Peyer's patch (tissue), 4 donors: ENCODE data around the gene WDR1. TPM values are rescaled to one million over a fixed set of nuclear protein-coding genes. Genes with fewer than 3 reads are reported as not detected.

ENCODE experiments used
- DNase-seq, 3 donors: peaks; one replicate each; pipeline ENCODE4 v3.0.0-alpha.2; 2017 to 2019
- H3K27ac ChIP-seq, 4 donors: fragments of 200-600 bp; sonication (generic); one replicate each; pipeline ENCODE4 v1.5.1; 2016 to 2019
- H3K27me3 ChIP-seq, 2 donors: fragments of 200-600 bp; sonication (generic); one replicate each; pipeline ENCODE4 v1.5.1; 2019
- H3K36me3 ChIP-seq, 3 donors: fragments of 200-600 bp; sonication (generic); one replicate each; pipeline ENCODE4 v1.5.1; 2016 to 2019
- H3K4me1 ChIP-seq, 4 donors: fragments of 200-600 bp; sonication (generic); one replicate each; pipeline ENCODE4 v1.5.1; 2016 to 2019
- H3K4me3 ChIP-seq, 4 donors: fragments of 200-600 bp; sonication (generic); 1 replicate in 3 of 4; 2 replicates in 1 of 4; pipeline ENCODE4 v1.5.1; 2016 to 2019; ENCODE audit warnings: mild to moderate bottlenecking in 1 of 4
- H3K9me3 ChIP-seq, 4 donors: fragments of 200-600 bp; sonication (generic); one replicate each; pipeline ENCODE4 v1.5.1; 2016 to 2019; ENCODE audit warnings: mild to moderate bottlenecking in 1 of 4
- CTCF ChIP-seq, 6 experiments: fragments of 450-650 bp in 4 of 6; fragments of 200-600 bp in 2 of 6; sonication (generic) in 1 of 6; IDR thresholded peaks; one replicate each; pipeline ENCODE4 v1.5.1; 2017 to 2019; ENCODE audit warnings: antibody characterized with exemption in 6 of 6, mild to moderate bottlenecking in 3 of 6, moderate library complexity in 1 of 6
- POLR2A ChIP-seq, 2 donors: fragments of 450-650 bp; IDR thresholded peaks; one replicate each; pipeline ENCODE4 v1.5.1; 2017; ENCODE audit warnings: antibody characterized with exemption in 2 of 2, mild to moderate bottlenecking in 2 of 2, moderate library complexity in 2 of 2
- total RNA-seq, 4 donors: library from RNA; depleted of rRNA; stranded (reverse); fragments of >200 nt; gene quantifications; one replicate each; pipeline ENCODE4 v1.1.0, GENCODE V29; 2016

The WDR1 gene
- total RNA-seq, 4 donors from 2014 or later, result 170 to 192 (median 180) TPM

- Histone ChIP-seq H3K4me1 (peaks cover 0 to 2% (median 0%) of the 10 kb centered on the region in 4 donors), H3K9me3 (no peaks in the 10 kb centered on the region), H3K27ac (peak overlapping the region in 1 of 4 donors; percentile 19), H3K36me3 (no peaks in the 10 kb centered on the region), H3K27me3 (no peaks in the 10 kb centered on the region), H3K4me3 (no peak overlapping the region)
- TF ChIP-seq CTCF (IDR thresholded peaks at IDR 0.05), result no peak
- no peak for TF ChIP-seq POLR2A (IDR thresholded peaks at IDR 0.05)
- no peak for DNase-seq
These were observed 44.5 kb upstream of the WDR1 start for GRCh38 chr4:10161146-10161545.

GRCh38 chr4:10160281-10160856 is 43.8 kb upstream of the WDR1 start:
- Histone ChIP-seq H3K4me1 (peaks cover 0 to 2% (median 0%) of the 10 kb centered on the region in 4 donors), H3K36me3 (no peaks in the 10 kb centered on the region), H3K4me3 (no peak overlapping the region), H3K9me3 (no peaks in the 10 kb centered on the region), H3K27me3 (no peaks in the 10 kb centered on the region), H3K27ac (no peak overlapping the region)
- no peak for DNase-seq
- TF ChIP-seq POLR2A (IDR thresholded peaks at IDR 0.05), result no peak
- peak in 3 of 6 experiments; percentile 44 to 54 (median 53) for TF ChIP-seq CTCF (IDR thresholded peaks at IDR 0.05)

- H3K27me3 ChIP-seq, result no peaks in the 10 kb centered on the region
- H3K9me3 ChIP-seq, result no peaks in the 10 kb centered on the region
- no peak overlapping the region for H3K4me3 ChIP-seq
- H3K4me1 ChIP-seq, result peaks cover 0 to 2% (median 0%) of the 10 kb centered on the region in 4 donors
- H3K36me3 ChIP-seq, result no peaks in the 10 kb centered on the region
- no peak for DNase-seq
- no peak for TF ChIP-seq CTCF (IDR thresholded peaks at IDR 0.05)
- no peak for TF ChIP-seq POLR2A (IDR thresholded peaks at IDR 0.05)
- no peak overlapping the region for H3K27ac ChIP-seq
These were observed 43.1 kb upstream of the WDR1 start for GRCh38 chr4:10159671-10160070.

GRCh38 chr4:10158333-10158942 is 41.8 kb upstream of the WDR1 start:
- Histone ChIP-seq H3K27ac (no peak overlapping the region), H3K4me1 (peaks cover 0 to 2% (median 0%) of the 10 kb centered on the region in 4 donors), H3K4me3 (no peak overlapping the region), H3K27me3 (no peaks in the 10 kb centered on the region), H3K36me3 (no peaks in the 10 kb centered on the region), H3K9me3 (no peaks in the 10 kb centered on the region)
- DNase-seq, result no peak
- no peak for TF ChIP-seq CTCF (IDR thresholded peaks at IDR 0.05)
- TF ChIP-seq POLR2A (IDR thresholded peaks at IDR 0.05), result no peak

- no peak for TF ChIP-seq POLR2A (IDR thresholded peaks at IDR 0.05)
- peak; percentile 36 to 86 (median 76) for TF ChIP-seq CTCF (IDR thresholded peaks at IDR 0.05)
- no peaks in the 10 kb centered on the region for H3K36me3 ChIP-seq
- no peaks in the 10 kb centered on the region for H3K27me3 ChIP-seq
- H3K4me3 ChIP-seq, result no peak overlapping the region
- peaks cover 0 to 2% (median 0%) of the 10 kb centered on the region in 4 donors for H3K4me1 ChIP-seq
- no peaks in the 10 kb centered on the region for H3K9me3 ChIP-seq
- DNase-seq, result peak in 2 of 3 donors; percentile 26 to 77
- H3K27ac ChIP-seq, result no peak overlapping the region
These were observed 41.1 kb upstream of the WDR1 start for GRCh38 chr4:10157478-10158332.
